IMR-90 (cell line): ENCODE data around the gene BTBD2. TPM values are rescaled to one million over a fixed set of nuclear protein-coding genes. Genes with fewer than 3 reads are reported as not detected.

Source experiments
- ATAC-seq: fragments of 200-7000 bp; cut with Tn5 transposase; 2 replicates; pipeline ENCODE4 v1.9.1; 2020; ENCODE audit warnings: low read depth, mild to moderate bottlenecking, moderate library complexity
- BruUV-seq: library from RNA; stranded (reverse); fragments of 400-500 nt; replicated peaks from 2 replicates; lab custom pipeline; 2021; lab: Mats Ljungman, UMichigan
- CTCF ChIA-PET: fragments of 300-600 bp; formaldehyde crosslinking; extraction: SDS; loops from one replicate; lab custom pipeline; 2021; ENCODE audit warnings: antibody characterized with exemption; lab: Yijun Ruan, JAX
- POLR2A ChIA-PET: fragments of 300-600 bp; sonication (Branson Sonifier 250); formaldehyde crosslinking; loops from one replicate; lab custom pipeline; 2022; ENCODE audit warnings: antibody characterized with exemption; ENCODE audit not compliant: unreplicated experiment; lab: Charles Lee
- DNase-seq: peaks from one replicate; pipeline ENCODE4 v3.0.0; 2013
- H2AFZ ChIP-seq: replicated peaks from 2 replicates; pipeline ENCODE3; 2013; ENCODE audit warnings: low read length, mild to moderate bottlenecking; ENCODE audit not compliant: poor library complexity
- H2AK5ac ChIP-seq: 2 replicates; pipeline ENCODE4 v1.6.1; 2013; ENCODE audit warnings: low read depth, low read length, inconsistent platforms
- H2AK9ac ChIP-seq: replicated peaks from 2 replicates; pipeline ENCODE3; 2013; ENCODE audit warnings: mild to moderate bottlenecking, low read depth, low read length, moderate library complexity; ENCODE audit not compliant: poor library complexity
- H2BK120ac ChIP-seq: 2 replicates; pipeline ENCODE4 v1.6.1; 2013; ENCODE audit warnings: low read depth, low read length, inconsistent platforms
- H2BK15ac ChIP-seq: 3 replicates; pipeline ENCODE4 v1.6.1; 2013; ENCODE audit warnings: low read depth, low read length, inconsistent platforms
- H2BK20ac ChIP-seq: 2 replicates; pipeline ENCODE4 v1.6.1; 2013; ENCODE audit warnings: low read depth, mild to moderate bottlenecking, inconsistent platforms, low read length, moderate library complexity
- H2BK5ac ChIP-seq: 2 replicates; pipeline ENCODE4 v1.6.1; 2013; ENCODE audit warnings: mild to moderate bottlenecking, low read depth, low read length, inconsistent platforms; ENCODE audit not compliant: poor library complexity, severe bottlenecking
- H3K14ac ChIP-seq: replicated peaks from 2 replicates; pipeline ENCODE4 v1.6.1; 2013; ENCODE audit warnings: low read depth, low read length, inconsistent platforms
- H3K18ac ChIP-seq: 2 replicates; pipeline ENCODE4 v1.6.1; 2013; ENCODE audit warnings: low read depth, low read length, control low read depth
- H3K23ac ChIP-seq: 2 replicates; pipeline ENCODE4 v1.6.1; 2013; ENCODE audit warnings: low read depth, low read length, inconsistent platforms
- H3K27ac ChIP-seq: 2 replicates; pipeline ENCODE4 v1.5.1; 2013; ENCODE audit warnings: mild to moderate bottlenecking, control low read depth, low read length; ENCODE audit not compliant: insufficient read depth
- H3K27me3 ChIP-seq: 2 replicates; pipeline ENCODE4 v1.6.1; 2013; ENCODE audit warnings: low read length; ENCODE audit not compliant: control insufficient read depth, insufficient read depth
- H3K36me3 ChIP-seq: 2 replicates; pipeline ENCODE4 v1.6.1; 2013; ENCODE audit warnings: low read length, mixed read lengths; ENCODE audit not compliant: control insufficient read depth, insufficient read depth
- H3K4ac ChIP-seq: 2 replicates; pipeline ENCODE4 v1.6.1; 2013; ENCODE audit warnings: low read depth, low read length, inconsistent platforms
- H3K4me1 ChIP-seq: 2 replicates; pipeline ENCODE4 v1.6.1; 2013; ENCODE audit warnings: low read length, mixed read lengths; ENCODE audit not compliant: control insufficient read depth, insufficient read depth
- H3K4me2 ChIP-seq: 2 replicates; pipeline ENCODE4 v1.6.1; 2013; ENCODE audit warnings: low read depth, mild to moderate bottlenecking, control low read depth, low read length, moderate library complexity
- H3K4me3 ChIP-seq: 2 replicates; pipeline ENCODE4 v1.5.1; 2013; ENCODE audit warnings: low read depth, mild to moderate bottlenecking, control low read depth, low read length, moderate library complexity; ENCODE audit not compliant: insufficient read depth
- H3K56ac ChIP-seq: 2 replicates; pipeline ENCODE4 v1.6.1; 2013; ENCODE audit warnings: low read length, inconsistent platforms; ENCODE audit not compliant: insufficient read depth; ENCODE audit errors: extremely low read depth
- H3K79me1 ChIP-seq, 2 experiments: 2 replicates each; pipeline ENCODE4 v1.6.1; 2013; ENCODE audit warnings: low read length in 2 of 2, inconsistent platforms in 1 of 2, low read depth in 1 of 2
- H3K9ac ChIP-seq: 2 replicates; pipeline ENCODE4 v1.6.1; 2013; ENCODE audit warnings: low read depth, low read length, control low read depth
- H3K9me1 ChIP-seq: 2 replicates; pipeline ENCODE4 v1.6.1; 2013; ENCODE audit warnings: low read length, inconsistent platforms; ENCODE audit not compliant: insufficient read depth
- H3K9me3 ChIP-seq: 2 replicates; pipeline ENCODE4 v1.6.1; 2013; ENCODE audit warnings: low read length; ENCODE audit not compliant: control insufficient read depth, insufficient read depth
- H4K20me1 ChIP-seq: 2 replicates; pipeline ENCODE4 v1.6.1; 2013; ENCODE audit warnings: low read length, inconsistent platforms; ENCODE audit not compliant: insufficient read depth
- H4K5ac ChIP-seq: 2 replicates; pipeline ENCODE4 v1.6.1; 2013; ENCODE audit warnings: mild to moderate bottlenecking, low read depth, low read length, control low read depth
- H4K8ac ChIP-seq, 2 experiments: 2 replicates each; pipeline ENCODE4 v1.6.1; 2013; ENCODE audit warnings: low read depth in 2 of 2, low read length in 2 of 2, control low read depth in 1 of 2, inconsistent platforms in 1 of 2
- H4K91ac ChIP-seq: 2 replicates; pipeline ENCODE4 v1.6.1; 2013; ENCODE audit warnings: low read depth, low read length, inconsistent platforms; ENCODE audit not compliant: insufficient read depth
- BHLHE40 ChIP-seq: fragments of 150-350 bp; IDR thresholded peaks from 2 replicates; pipeline ENCODE4 v1.6.1; 2016; ENCODE audit warnings: mild to moderate bottlenecking, low read depth, low read length
- CEBPB ChIP-seq: IDR thresholded peaks from 2 replicates; pipeline ENCODE4 v1.6.1; 2012; ENCODE audit warnings: low read depth, low read length, improper control_type of control experiment
- CHD1 ChIP-seq: IDR thresholded peaks from 2 replicates; pipeline ENCODE4 v1.6.1; 2012; ENCODE audit warnings: low read depth, low read length, improper control_type of control experiment
- CTCF ChIP-seq: conservative IDR thresholded peaks from 2 replicates; pipeline ENCODE4 v1.5.1; 2012; ENCODE audit warnings: mild to moderate bottlenecking, low read depth, low read length, improper control_type of control experiment
- ELK1 ChIP-seq: fragments of 150-350 bp; IDR thresholded peaks from 2 replicates; pipeline ENCODE4 v1.6.1; 2016; ENCODE audit warnings: low read depth, mild to moderate bottlenecking, low read length, moderate library complexity, borderline replicate concordance
- FOS ChIP-seq: fragments of 150-350 bp; IDR thresholded peaks from 2 replicates; pipeline ENCODE4 v1.6.1; 2016; ENCODE audit warnings: low read depth, low read length
- MAFK ChIP-seq: IDR thresholded peaks from 2 replicates; pipeline ENCODE4 v1.6.1; 2012; ENCODE audit warnings: low read depth, low read length, improper control_type of control experiment
- MAZ ChIP-seq: IDR thresholded peaks from 2 replicates; pipeline ENCODE4 v1.6.1; 2012; ENCODE audit warnings: low read depth, mild to moderate bottlenecking, low read length, improper control_type of control experiment, moderate library complexity, borderline replicate concordance
- MXI1 ChIP-seq: IDR thresholded peaks from 2 replicates; pipeline ENCODE4 v1.6.1; 2012; ENCODE audit warnings: low read depth, mild to moderate bottlenecking, low read length, moderate library complexity, borderline replicate concordance
- NFE2L2 ChIP-seq: fragments of 150-350 bp; IDR thresholded peaks from 2 replicates; pipeline ENCODE4 v1.6.1; 2016; ENCODE audit warnings: low read depth, mild to moderate bottlenecking, low read length
- POLR2A ChIP-seq: IDR thresholded peaks from 2 replicates; pipeline ENCODE4 v1.6.1; 2012; ENCODE audit warnings: mild to moderate bottlenecking, low read depth, low read length
- RAD21 ChIP-seq: IDR thresholded peaks from 2 replicates; pipeline ENCODE4 v1.6.1; 2012; ENCODE audit warnings: low read length, improper control_type of control experiment
- RCOR1 ChIP-seq: IDR thresholded peaks from 2 replicates; pipeline ENCODE4 v1.6.1; 2012; ENCODE audit warnings: mild to moderate bottlenecking, low read length, improper control_type of control experiment; ENCODE audit not compliant: insufficient replicate concordance
- RFX5 ChIP-seq: IDR thresholded peaks from 2 replicates; pipeline ENCODE4 v1.8.0; 2012; ENCODE audit warnings: low read depth, mild to moderate bottlenecking, low read length, moderate library complexity
- SMC3 ChIP-seq: fragments of 150-350 bp; IDR thresholded peaks from 2 replicates; pipeline ENCODE4 v1.6.1; 2016; ENCODE audit warnings: low read depth, mild to moderate bottlenecking, antibody characterized with exemption, low read length, moderate library complexity
- USF2 ChIP-seq: fragments of 150-350 bp; IDR thresholded peaks from 2 replicates; pipeline ENCODE4 v1.6.1; 2017; ENCODE audit warnings: mild to moderate bottlenecking, antibody characterized with exemption, low read length, low read depth
- WGBS, 2 experiments: methylation state at CpG; one replicate each; pipeline versions ENCODE4 v1.1.5 to v1.1.7; 2013; ENCODE audit warnings: missing lambda C conversion rate in 2 of 2; ENCODE audit not compliant: insufficient read length in 1 of 2; ENCODE audit errors: extremely low coverage in 2 of 2; 5-methylcytosine and 5-hydroxymethylcytosine counted together
- dilution Hi-C: fragments of 300-500 bp; cut with HindIII; formaldehyde crosslinking; loops from one replicate; pipeline ENCODE4 v1.14.3; 2018; ENCODE audit warnings: low sequenced_read_pairs; ENCODE audit not compliant: unreplicated experiment
- in situ Hi-C: fragments of 300-500 bp; cut with MboI; formaldehyde crosslinking; loops from 3 replicates; pipeline ENCODE4 v1.14.3; 2019; ENCODE audit warnings: low sequenced_read_pairs, inconsistent platforms, mixed read lengths
- intact Hi-C: fragments of 100-400 bp; cut with micrococcal nuclease; formaldehyde crosslinking; loops from 2 replicates; pipeline ENCODE4 v1.10.0; 2022
- polyA plus RNA-seq, 3 experiments: library from polyadenylated mRNA; depleted of rRNA; stranded (reverse); fragments of >200 nt; gene quantifications; 2 replicates each; pipeline ENCODE4 v1.2.3, GENCODE V29; 2012; ENCODE audit warnings: low replicate concordance in 1 of 3
- total RNA-seq: library from RNA; depleted of rRNA; stranded (reverse); fragments of >200 nt; gene quantifications from 2 replicates; pipeline ENCODE4 v1.2.3, GENCODE V29; 2012

The BTBD2 gene
- total and polyA plus RNA-seq, 2 of the 4 experiments (the other 2 are of a cell fraction), result 24.4 to 65.7 TPM

DNA sequence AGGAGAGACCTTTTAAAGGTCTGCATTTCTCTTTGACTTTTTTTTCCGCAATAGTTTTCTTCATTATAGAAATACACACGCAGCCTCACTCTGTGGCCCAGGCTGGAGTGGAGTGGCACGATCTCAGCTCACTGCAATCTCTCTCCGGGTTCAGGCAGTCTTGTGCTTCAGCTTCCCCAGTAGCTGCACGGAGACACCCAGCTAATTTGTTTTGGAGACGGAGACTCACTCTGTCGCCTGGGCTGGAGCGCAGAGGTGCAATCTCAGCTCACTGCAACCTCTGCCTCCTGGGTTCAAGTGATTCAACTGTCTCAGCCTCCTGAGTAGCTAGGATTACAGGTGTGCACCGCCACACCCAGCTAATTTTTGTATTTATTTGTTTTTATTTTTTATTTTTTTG, 47.3 kb upstream of the BTBD2 start:
- Histone ChIP-seq H3K18ac (no peak overlapping the region), H3K14ac (no peak overlapping the region), H2AFZ (peak overlapping the region; percentile 99), H3K27ac (no peak overlapping the region), H3K4me3 (no peak overlapping the region), H2AK5ac (peak overlapping the region; percentile 91; the same call in 1 of the 2 replicates), H2AK9ac (peak overlapping the region; percentile 97), H2BK15ac (no peak overlapping the region), H4K20me1 (no peaks in the 10 kb centered on the region), H2BK20ac (no peak overlapping the region), H3K9me1 (peaks cover 7% of the 10 kb centered on the region), H3K27me3 (no peaks in the 10 kb centered on the region), H3K36me3 (no peaks in the 10 kb centered on the region), H4K8ac (no peak overlapping the region), H3K4me1 (peaks cover 22% of the 10 kb centered on the region), H4K5ac (no peak overlapping the region), H3K56ac (no peak overlapping the region), H2BK5ac (no peak overlapping the region), H3K23ac (no peak overlapping the region), H2BK120ac (no peak overlapping the region), H4K91ac (no peak overlapping the region), H3K9me3 (no peaks in the 10 kb centered on the region), H3K79me1 (peaks cover 5 to 30% of the 10 kb centered on the region in 2 experiments; a peak in 3 of 4 replicates), H3K9ac (no peak overlapping the region), H3K4ac (no peak overlapping the region; the same call in 1 of the 2 replicates), H3K4me2 (no peak overlapping the region)
- TF ChIP-seq BHLHE40 (no peak), SMC3 (no peak), MXI1 (no peak), POLR2A (no peak), RCOR1 (no peak), CTCF (no peak), CHD1 (no peak), RFX5 (no peak), NFE2L2 (no peak), MAZ (no peak), CEBPB (no peak), FOS (no peak), USF2 (no peak), ELK1 (no peak), MAFK (no peak), RAD21 (no peak)
- ATAC-seq, result no peak
- 81% methylated on average over 6 of the region's 9 CpGs; no CpG with 5 or more reads in 1 of the 2 experiments for whole genome bisulfite sequencing, 2 experiments
- POLR2A ChIA-PET, result no interaction called here
- dilution Hi-C loops (no loop called here), in situ Hi-C loops (no loop called here), intact Hi-C loops (no loop called here)
- DNase-seq, result no peak
- BruUV-seq, result no TSS peak
- CTCF ChIA-PET, result no interaction called here
